GM10266 (cell line): ENCODE results near the gene CATSPERE.
"Not testable (repeated sequence)": the region's sequence is repeated elsewhere in the genome, so short reads cannot be mapped to it uniquely, and the experiment has no call there.

Experiments used
- DNase-seq: peaks from one replicate; pipeline ENCODE4 v3.0.0; 2012; ENCODE audit errors: extremely low spot score
- TF ChIP-seq, protein P1 (sequence below): IDR thresholded peaks from 2 replicates; pipeline ENCODE4 v1.5.1; 2012; ENCODE audit warnings: mild to moderate bottlenecking, low read depth; ENCODE audit not compliant: control insufficient read depth, insufficient read depth; ENCODE audit errors: missing control alignments

CATSPERE gene

DNA sequence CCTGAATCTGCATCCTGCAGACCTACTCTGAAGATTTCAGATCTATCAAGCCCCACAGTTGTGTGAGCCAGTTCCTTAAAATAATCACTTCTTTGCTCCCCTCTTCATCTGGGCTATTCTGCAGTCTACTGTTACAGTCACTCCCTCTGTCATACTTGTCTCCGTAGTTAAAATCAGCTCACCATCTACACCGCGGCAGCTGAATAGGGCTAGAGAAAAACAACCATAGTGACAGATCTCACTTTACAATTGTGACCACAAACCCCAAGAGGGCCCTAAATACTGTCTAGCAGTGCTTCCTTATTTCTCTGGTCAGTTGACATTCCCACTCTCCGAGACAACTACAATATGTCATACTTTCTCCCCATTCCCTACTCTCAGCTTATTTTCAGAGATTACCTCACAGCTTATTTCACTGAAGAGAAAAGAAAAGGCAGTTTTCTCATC, 204.7 kb downstream of the CATSPERE start:
- TF ChIP-seq, protein P1, sequence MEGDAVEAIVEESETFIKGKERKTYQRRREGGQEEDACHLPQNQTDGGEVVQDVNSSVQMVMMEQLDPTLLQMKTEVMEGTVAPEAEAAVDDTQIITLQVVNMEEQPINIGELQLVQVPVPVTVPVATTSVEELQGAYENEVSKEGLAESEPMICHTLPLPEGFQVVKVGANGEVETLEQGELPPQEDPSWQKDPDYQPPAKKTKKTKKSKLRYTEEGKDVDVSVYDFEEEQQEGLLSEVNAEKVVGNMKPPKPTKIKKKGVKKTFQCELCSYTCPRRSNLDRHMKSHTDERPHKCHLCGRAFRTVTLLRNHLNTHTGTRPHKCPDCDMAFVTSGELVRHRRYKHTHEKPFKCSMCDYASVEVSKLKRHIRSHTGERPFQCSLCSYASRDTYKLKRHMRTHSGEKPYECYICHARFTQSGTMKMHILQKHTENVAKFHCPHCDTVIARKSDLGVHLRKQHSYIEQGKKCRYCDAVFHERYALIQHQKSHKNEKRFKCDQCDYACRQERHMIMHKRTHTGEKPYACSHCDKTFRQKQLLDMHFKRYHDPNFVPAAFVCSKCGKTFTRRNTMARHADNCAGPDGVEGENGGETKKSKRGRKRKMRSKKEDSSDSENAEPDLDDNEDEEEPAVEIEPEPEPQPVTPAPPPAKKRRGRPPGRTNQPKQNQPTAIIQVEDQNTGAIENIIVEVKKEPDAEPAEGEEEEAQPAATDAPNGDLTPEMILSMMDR = no peak
- no peak for DNase-seq

DNA sequence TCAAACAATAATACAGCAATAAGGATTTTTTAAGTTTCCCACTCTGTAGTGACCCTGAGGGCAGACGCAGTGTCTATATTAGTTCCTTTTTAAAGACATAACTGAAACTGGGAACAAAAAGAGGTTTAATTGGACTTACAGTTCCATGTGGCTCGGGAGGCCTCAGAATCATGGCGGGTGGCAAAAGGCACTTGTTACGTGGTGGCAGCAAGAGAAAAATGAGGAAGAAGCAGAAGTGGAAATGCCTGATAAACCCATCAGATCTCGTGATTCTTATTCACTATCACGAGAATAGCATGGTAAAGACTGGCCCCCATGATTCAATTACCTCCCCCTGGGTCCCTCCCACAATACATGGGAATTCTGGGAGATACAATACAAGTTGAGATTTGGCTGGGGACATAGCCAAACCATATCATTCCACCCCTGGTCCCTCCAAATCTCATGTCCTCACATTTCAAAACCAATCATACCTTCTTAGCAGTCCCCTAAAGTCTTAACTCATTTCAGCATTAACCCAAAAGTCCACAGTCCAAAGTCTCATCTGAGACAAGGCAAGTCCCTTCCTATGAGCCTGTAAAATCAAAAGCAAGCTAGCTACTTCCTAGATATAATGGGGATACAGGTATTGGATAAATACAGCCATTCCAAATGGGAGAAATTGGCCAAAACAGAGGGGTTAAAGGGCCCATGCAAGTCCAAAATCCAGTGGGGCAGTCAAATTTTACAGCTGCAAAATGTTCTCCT, 205.8 kb downstream of the CATSPERE start:
- not testable (repeated sequence) for DNase-seq

DNA sequence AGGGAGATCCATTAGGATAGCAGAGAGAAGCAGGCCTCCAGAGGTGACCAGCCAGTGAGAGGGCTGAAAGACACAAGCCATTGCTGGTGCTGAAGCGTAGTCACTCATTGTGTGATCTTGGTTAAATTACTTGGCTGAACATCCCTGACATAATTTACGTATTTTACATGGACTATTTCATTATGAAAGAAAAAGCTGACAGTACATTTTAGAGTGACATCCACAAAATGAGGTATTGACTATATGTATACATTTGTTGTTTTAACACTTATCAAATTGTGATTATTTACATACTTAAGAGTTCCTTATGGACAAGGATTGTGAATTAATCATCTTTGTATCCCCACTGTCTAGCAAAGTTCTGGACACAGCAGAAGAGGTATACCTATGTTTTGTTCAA, 206.7 kb downstream of the CATSPERE start:
- DNase-seq = no peak
- TF ChIP-seq, protein P1 = no peak

DNA sequence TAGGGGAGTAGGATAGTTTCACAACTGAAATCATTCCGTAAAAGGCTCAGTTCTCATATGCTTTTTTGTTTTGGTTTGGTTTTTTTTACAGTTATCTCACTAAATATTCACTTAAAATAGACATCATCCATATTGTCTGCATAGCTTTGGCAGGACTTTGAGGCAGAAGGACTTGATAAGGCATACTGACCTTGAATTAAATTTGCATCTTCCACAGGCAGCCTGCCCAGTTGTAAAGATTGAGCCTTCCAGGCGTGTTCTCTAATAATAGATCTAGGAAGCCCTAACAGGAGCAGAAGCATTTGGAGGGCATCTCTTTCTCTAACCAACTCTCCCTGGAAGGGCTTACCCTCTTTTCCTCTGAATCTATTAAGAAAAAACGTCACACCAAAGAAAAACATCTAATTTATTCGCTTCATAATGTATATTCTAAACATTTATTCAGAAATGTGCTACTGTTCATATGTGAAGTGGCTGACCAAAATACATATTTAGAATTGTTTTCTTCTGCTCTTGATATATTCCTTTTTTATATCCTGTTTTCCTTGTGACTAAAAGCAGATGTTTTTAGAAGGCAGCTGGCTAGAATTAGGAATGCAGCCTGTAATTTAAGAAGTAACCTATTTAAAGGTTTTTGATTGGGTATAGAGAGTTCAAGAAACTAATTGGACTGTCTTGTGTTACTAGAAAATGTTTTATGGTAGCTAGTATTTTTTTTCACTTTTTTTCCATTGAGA, 212.0 kb downstream of the CATSPERE start:
- no peak for DNase-seq
- TF ChIP-seq, protein P1 = no peak

DNA sequence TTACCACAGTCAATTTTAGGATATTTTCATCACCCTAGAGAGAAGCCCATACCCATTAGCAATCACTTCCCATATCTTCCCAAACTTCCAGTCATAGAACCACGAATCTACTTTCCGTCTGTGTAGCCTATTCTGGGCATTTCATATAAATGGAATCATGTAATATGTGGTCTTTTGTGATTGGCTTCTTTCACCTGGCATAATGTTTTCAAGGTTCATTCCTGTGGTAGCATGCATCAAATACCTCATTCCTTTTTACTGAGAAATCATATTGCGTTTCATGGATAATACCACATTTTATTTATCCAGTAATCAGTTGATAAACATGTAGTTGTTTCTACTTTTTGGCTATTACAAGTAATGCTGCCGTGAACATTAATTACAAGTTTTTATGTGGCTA, 213.4 kb downstream of the CATSPERE start:
- TF ChIP-seq, protein P1 = no peak
- DNase-seq = no peak

DNA sequence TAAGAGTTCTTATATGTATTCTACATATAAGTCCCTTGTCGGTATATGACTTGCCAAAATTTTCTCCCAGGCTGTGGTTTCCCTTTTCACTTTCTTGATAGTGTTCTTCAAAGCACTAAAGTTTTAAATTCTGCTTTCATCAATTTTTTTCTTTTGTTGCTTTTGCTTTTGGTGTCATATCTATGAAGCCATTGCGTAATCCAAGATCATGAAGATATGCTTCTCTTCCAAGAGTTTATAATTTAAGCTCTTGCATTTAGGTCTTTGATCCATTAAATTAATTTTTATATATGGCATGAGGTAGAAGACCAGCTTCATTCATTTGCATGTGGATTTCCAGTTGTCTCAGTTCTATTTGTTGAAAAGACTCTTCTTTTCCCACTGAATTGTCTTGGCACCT, 214.1 kb downstream of the CATSPERE start:
- no peak for DNase-seq
- TF ChIP-seq, protein P1 = no peak

DNA sequence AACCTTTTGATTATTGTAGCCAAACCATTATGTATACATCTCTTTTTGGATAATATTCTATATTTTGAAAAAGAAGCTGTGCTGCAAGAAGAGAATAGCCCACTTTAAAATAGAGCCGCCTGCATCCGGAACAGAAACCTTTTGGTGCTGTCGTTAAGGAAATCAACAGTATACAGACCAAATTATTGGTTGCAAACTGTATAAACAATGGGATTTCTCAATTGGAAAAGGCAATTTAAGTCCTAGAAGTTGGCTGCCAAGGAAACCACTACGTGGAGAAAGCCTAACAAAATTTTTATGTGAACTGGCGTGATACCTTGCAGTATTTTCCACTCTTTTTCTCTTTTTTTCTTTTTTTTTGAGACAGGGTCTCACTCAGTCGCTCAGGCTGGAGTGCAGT, 217.6 kb downstream of the CATSPERE start:
- DNase-seq = no peak
- TF ChIP-seq, protein P1 = no peak
